ENCODE measurements around the gene FBRS. TPM values are rescaled to one million over a fixed set of nuclear protein-coding genes. Genes with fewer than 3 reads are reported as not detected.
"Not testable (repeated sequence)": the region's sequence is repeated elsewhere in the genome, so short reads cannot be mapped to it uniquely, and the experiment has no call there.

FBRS gene
- total and polyA plus RNA-seq, 2 donors from 2014 or later, result 26.3 to 66.2 TPM

DNA sequence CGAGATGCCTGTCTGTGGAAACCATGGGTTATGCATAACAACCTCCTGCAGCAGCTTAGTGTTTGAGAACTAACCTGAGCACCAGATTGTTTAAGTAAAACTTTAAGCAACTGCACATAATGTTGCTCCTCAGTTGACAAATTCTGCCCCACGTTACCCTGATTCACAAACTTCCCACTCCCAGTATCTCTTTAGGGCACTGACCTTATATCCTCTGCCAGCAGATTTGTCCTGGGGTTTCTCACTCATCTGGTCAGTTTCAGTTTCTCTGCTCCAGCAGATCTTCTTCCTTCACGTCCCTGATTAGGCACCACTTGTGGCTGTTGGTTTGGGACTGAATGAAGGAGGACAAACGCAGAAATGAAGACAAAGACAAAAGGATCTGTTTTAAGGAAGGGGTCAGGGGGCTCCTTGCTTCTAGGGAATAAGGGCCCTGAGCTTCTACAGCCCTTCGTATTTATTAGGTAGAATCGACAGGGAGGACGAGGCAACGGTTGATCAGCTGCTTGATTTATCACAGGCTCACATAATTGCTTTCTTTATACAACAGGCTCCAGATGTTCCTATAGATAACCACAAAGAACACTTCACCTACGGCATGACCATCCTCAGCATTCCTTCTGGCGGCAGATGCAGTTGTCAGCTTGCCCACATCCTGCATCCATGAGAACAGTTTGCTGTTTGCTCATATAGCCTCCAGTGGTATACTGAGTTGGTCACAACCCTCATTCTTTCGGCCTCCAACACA lies 34.5 kb upstream of the FBRS start:
- no peak for DNase-seq
- H3K9me3 ChIP-seq (ENCODE audit: control insufficient read depth in 2 of 3, insufficient read depth in 1 of 3, low read length in 3 of 3), result no peaks in the 10 kb centered on the region
- no peaks in the 10 kb centered on the region for H3K36me3 ChIP-seq (ENCODE audit: control insufficient read depth in 2 of 3, insufficient read depth in 3 of 3, low read length in 3 of 3)
- H3K27me3 ChIP-seq (ENCODE audit: control insufficient read depth, insufficient read depth, low read length), result no peaks in the 10 kb centered on the region
- H3K4me3 ChIP-seq (ENCODE audit: low read length in 3 of 3), result no peak overlapping the region
- H3K9ac ChIP-seq (ENCODE audit: low read length in 3 of 3), result no peak overlapping the region
- TF ChIP-seq, protein P1, sequence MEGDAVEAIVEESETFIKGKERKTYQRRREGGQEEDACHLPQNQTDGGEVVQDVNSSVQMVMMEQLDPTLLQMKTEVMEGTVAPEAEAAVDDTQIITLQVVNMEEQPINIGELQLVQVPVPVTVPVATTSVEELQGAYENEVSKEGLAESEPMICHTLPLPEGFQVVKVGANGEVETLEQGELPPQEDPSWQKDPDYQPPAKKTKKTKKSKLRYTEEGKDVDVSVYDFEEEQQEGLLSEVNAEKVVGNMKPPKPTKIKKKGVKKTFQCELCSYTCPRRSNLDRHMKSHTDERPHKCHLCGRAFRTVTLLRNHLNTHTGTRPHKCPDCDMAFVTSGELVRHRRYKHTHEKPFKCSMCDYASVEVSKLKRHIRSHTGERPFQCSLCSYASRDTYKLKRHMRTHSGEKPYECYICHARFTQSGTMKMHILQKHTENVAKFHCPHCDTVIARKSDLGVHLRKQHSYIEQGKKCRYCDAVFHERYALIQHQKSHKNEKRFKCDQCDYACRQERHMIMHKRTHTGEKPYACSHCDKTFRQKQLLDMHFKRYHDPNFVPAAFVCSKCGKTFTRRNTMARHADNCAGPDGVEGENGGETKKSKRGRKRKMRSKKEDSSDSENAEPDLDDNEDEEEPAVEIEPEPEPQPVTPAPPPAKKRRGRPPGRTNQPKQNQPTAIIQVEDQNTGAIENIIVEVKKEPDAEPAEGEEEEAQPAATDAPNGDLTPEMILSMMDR (IDR thresholded peaks at IDR 0.05; ENCODE audit: borderline replicate concordance, extremely low read depth, insufficient read depth), result no peak
- peaks cover 8 to 14% (median 11%) of the 10 kb centered on the region in 3 donors for H3K4me1 ChIP-seq (ENCODE audit: control insufficient read depth in 2 of 3, insufficient read depth in 2 of 3, low read depth in 1 of 3, low read length in 3 of 3)
- intact Hi-C loops (cut with DNase I), result no loop called here
- no peak for FAIRE-seq
- H3K27ac ChIP-seq (ENCODE audit: low read depth in 2 of 2, low read length in 2 of 2), result no peak overlapping the region

DNA sequence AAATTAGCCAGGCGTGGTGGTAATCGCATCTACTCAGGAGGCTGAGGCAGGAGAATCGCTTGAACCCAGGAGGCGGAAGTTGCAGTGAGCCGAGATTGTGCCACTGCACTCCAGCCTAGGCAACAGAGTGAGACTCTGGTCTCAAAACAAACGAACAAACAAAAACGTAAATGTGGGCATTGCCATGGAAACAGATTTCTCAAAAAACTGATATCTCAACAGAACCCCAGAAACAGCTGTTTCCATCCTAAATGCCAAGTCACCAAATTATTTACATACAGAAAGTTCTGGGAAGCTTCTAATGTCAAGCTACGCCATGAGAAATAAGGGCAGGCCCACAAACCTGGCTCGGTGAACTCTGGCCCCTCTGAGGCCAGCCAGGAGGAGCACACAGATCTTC lies 32.0 kb upstream of the FBRS start:
- no peaks in the 10 kb centered on the region for H3K27me3 ChIP-seq (ENCODE audit: control insufficient read depth, insufficient read depth, low read length)
- no peak overlapping the region for H3K9ac ChIP-seq (ENCODE audit: low read length in 3 of 3)
- no peak overlapping the region for H3K4me3 ChIP-seq (ENCODE audit: low read length in 3 of 3)
- no peaks in the 10 kb centered on the region for H3K36me3 ChIP-seq (ENCODE audit: control insufficient read depth in 2 of 3, insufficient read depth in 3 of 3, low read length in 3 of 3)
- no peak overlapping the region for H3K27ac ChIP-seq (ENCODE audit: low read depth in 2 of 2, low read length in 2 of 2)
- TF ChIP-seq, protein P1 (IDR thresholded peaks at IDR 0.05; ENCODE audit: borderline replicate concordance, extremely low read depth, insufficient read depth), result no peak
- intact Hi-C loops (cut with DNase I), result no loop called here
- no peak for DNase-seq
- H3K9me3 ChIP-seq (ENCODE audit: control insufficient read depth in 2 of 3, insufficient read depth in 1 of 3, low read length in 3 of 3), result no peaks in the 10 kb centered on the region
- H3K4me1 ChIP-seq (ENCODE audit: control insufficient read depth in 2 of 3, insufficient read depth in 2 of 3, low read depth in 1 of 3, low read length in 3 of 3), result peaks cover 0 to 8% (median 2%) of the 10 kb centered on the region in 3 donors
- no peak for FAIRE-seq

DNA sequence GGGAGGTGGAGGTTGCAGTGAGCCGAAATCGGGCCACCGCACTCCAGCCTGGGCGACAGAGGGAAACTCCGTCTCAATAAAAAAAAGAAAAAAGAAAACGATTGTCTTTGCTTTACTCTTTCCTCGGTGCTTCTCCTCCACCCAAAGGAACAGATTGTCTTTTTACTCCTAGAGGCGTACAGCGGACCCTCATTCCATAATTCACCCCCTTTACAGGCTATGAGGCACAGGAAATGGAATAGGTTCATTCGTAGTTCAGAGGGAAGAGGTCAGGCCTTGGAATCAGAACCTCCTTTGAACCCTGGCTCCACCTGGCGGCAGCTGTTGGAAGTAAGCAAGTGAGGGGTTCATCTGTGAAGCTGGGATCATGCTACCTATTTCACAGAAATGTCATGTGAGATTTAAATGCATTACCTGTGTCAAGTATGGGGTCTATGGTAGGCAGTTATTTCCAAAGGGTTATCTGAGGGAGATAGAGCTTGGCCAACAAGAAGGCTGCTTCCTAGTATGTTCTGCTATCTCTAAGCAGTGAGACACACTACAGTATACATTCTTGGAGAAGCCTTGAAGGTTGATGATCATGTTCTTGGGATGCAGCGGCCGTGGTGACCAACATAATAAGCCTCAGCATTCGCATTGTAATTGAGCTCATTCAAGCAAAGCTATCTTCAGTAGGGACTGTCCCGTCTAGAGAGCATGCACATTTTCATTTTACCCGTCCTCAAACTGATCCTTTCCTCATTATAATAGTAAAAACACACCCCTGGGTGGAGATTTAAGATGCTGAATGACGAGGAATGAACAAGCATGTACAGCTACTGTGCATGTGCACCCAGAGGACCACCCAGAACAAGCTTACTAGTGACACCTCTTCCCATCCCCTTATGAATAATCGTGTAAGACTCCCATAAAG lies 29.3 kb upstream of the FBRS start:
- H3K27ac ChIP-seq (ENCODE audit: low read depth in 2 of 2, low read length in 2 of 2), result no peak overlapping the region
- no peaks in the 10 kb centered on the region for H3K27me3 ChIP-seq (ENCODE audit: control insufficient read depth, insufficient read depth, low read length)
- DNase-seq (peak; percentile 88 to 96 (median 89)), FAIRE-seq (no peak)
- TF ChIP-seq, protein P1 (IDR thresholded peaks at IDR 0.05; ENCODE audit: borderline replicate concordance, extremely low read depth, insufficient read depth), result peak; percentile 90
- H3K9ac ChIP-seq (ENCODE audit: low read length in 3 of 3), result no peak overlapping the region
- peak overlapping the region; percentile 5 to 43 (median 27) for H3K4me3 ChIP-seq (ENCODE audit: low read length in 3 of 3)
- intact Hi-C loops (cut with DNase I), result no loop called here
- no peaks in the 10 kb centered on the region for H3K36me3 ChIP-seq (ENCODE audit: control insufficient read depth in 2 of 3, insufficient read depth in 3 of 3, low read length in 3 of 3)
- H3K9me3 ChIP-seq (ENCODE audit: control insufficient read depth in 2 of 3, insufficient read depth in 1 of 3, low read length in 3 of 3), result no peaks in the 10 kb centered on the region
- no peaks in the 10 kb centered on the region for H3K4me1 ChIP-seq (ENCODE audit: control insufficient read depth in 2 of 3, insufficient read depth in 2 of 3, low read depth in 1 of 3, low read length in 3 of 3)

DNA sequence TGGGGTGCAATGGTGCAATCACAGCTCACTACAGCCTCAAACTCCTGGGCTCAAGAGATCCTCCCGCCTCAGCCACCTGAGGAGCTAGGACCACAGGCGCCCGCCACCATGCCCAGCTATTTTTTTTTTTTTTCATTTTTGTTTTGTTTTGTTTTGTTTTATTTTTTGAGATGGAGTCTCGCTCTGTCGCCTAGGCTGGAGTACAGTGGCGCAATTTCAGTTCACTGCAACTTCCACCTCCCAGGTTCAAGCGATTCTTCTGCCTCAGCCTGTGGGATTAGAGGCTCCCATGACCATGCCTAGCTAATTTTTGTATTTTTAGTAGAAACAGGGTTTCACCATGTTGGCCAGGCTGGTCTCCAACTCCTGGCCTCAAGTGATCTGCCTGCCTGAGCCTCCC lies 25.8 kb upstream of the FBRS start:
- H3K4me1 ChIP-seq (ENCODE audit: control insufficient read depth in 2 of 3, insufficient read depth in 2 of 3, low read depth in 1 of 3, low read length in 3 of 3); H3K36me3 ChIP-seq (ENCODE audit: control insufficient read depth in 2 of 3, insufficient read depth in 3 of 3, low read length in 3 of 3); intact Hi-C loops (cut with DNase I); FAIRE-seq; H3K27me3 ChIP-seq (ENCODE audit: control insufficient read depth, insufficient read depth, low read length); H3K9me3 ChIP-seq (ENCODE audit: control insufficient read depth in 2 of 3, insufficient read depth in 1 of 3, low read length in 3 of 3); H3K9ac ChIP-seq (ENCODE audit: low read length in 3 of 3); H3K27ac ChIP-seq (ENCODE audit: low read depth in 2 of 2, low read length in 2 of 2); H3K4me3 ChIP-seq (ENCODE audit: low read length in 3 of 3): not testable (repeated sequence)
- DNase-seq, result peak in 1 of 5 donors; percentile 22
